NCI-H510A (cell line): Measurements from ENCODE around the gene MPI.
"Not testable (repeated sequence)": the region's sequence is repeated elsewhere in the genome, so short reads cannot be mapped to it uniquely, and the experiment has no call there.

Experiments
- DNase-seq: peaks from one replicate; lab custom pipeline; 2025; lab: John Stamatoyannopoulos, UW

MPI gene

GRCh38 chr15:74892931-74893330, 3.1 kb downstream of the MPI start:
- DNase-seq: no peak

- DNase-seq: no peak
These were observed 3.8 kb downstream of the MPI start for GRCh38 chr15:74893627-74894026.

- DNase-seq: not testable (repeated sequence)
These were observed 4.5 kb downstream of the MPI start for GRCh38 chr15:74894383-74894782.

GRCh38 chr15:74895830-74896229, 6.0 kb downstream of the MPI start:
- DNase-seq: no peak

GRCh38 chr15:74896316-74896715, 6.5 kb downstream of the MPI start:
- DNase-seq: no peak

GRCh38 chr15:74897300-74897701, 7.5 kb downstream of the MPI start:
- no peak for DNase-seq

DNA sequence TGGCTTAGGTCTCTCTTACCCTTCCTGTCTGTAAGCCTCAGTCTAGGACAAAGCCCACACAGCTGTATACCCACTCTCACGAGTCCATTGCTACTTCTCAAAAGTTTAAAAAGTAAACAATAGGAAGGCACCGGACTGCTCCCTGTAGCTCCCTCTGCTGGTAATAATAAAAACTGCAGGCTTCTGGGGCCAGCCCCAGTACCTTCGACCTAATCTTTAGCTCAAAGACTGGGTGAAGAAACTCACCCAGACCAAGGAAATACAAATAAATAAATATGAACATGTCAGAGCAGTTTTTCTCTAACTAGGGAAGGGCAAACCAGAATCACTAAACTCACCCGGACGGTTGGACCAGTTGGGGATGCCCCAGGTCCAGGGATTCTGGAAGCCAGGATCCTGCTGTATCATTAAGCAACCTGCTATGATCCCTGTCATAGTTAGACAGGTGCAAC, 11.8 kb downstream of the MPI start:
- no peak for DNase-seq

DNA sequence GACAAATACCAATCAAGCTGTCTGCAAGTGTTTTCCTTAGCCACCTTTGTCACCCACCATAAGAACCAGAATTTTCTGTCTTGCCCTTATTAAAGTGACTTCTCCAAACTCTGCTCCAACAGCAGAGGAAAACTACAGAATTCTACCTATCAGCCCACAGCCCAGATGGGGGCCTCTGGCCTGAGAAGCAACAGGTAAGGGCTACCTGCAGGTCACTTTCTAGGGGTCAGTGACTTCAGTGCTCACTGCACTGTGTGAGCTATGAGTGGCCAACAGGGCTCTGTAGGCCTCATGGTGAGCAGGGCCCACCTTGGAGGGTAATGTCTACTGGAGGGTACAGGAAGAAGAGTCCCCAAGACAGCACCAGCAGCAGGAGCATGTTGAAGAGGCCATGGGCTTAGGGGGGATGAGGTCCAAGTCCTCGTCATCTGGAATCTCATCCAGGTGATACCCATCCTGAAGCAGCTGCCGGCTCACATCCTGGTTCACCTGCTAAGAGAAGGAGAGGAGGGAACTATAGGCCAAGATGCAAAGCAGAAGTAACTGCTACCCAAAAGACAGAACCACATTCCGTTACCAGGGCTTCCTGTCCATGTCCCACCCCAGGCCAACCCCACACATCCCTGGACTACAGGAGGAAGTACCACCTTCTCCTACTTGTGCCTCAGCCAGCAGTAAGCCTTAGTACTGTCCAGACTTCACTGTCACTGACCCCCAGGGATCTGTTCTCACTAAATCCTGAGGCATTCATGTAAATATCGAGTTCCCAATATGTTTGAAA, 12.6 kb downstream of the MPI start:
- DNase-seq: no peak

- DNase-seq: no peak
These were observed 13.8 kb downstream of the MPI start for GRCh38 chr15:74903676-74904075.

GRCh38 chr15:74904190-74904805, 14.5 kb downstream of the MPI start:
- no peak for DNase-seq

- no peak for DNase-seq
These were observed 16.2 kb downstream of the MPI start for GRCh38 chr15:74906067-74906449.

DNA sequence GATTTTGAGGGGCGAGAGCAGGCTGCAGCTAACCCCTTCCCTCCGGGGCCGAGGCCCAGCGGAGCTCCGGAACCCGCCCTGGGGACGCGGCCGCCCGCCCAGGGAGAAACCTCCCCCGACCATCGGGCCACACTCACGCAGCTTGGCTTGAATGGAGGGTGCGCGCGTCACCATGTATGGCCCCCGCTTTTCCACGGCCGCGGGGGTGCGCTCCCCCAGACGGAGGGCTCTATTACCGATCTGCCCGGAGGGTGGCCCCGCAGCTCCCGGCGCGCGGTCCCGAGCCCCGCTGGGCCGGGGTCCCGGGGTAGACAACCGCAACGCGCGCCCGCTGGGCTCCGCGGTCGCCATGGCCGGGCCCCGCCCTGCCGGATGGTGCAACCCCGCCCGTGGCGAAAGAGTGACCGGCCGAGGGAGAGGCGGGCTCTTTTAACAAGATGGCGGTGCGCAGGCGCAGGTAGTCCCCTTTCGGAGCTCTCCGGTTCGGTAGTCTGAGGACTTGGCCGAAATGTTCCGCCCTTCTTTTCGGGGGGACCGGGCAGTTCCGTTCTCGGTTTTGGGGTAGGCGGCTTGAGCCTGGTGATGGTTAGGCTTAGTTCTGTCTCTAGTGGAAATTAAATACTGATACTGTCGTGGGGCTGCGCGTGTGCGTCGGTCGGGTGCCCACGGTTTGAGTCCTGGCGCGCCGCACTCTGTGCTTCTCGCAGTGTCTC, 16.8 kb downstream of the MPI start, which contains the start of gene FAM219B:
Gene FAM219B (minus strand): TSS at position 402 of the 713 bp plus-strand sequence. CDS start 51 bp downstream, at position 351.
- peak; percentile 62 for DNase-seq

- no peak for DNase-seq
These were observed 17.5 kb downstream of the MPI start for GRCh38 chr15:74907163-74907870.

DNA sequence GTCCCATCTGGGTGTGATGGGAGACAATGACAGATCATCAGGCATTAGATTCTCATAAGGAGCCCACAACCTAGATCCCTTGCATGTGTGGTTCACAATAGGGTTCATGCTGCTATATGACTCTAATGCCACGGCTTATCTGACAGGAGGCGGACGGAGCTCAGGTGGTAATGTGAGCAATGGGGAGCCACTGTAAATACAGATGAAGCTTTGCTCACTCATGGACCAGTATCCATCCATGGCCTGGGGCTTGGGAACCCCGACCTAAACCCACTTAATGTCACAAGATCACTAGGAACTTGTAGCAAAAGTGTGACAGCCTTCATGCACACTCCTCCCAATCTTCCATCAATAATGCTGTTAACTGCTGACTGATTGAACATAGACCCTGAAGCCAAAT, 18.8 kb downstream of the MPI start:
- no peak for DNase-seq

GRCh38 chr15:74913041-74913440, 23.2 kb downstream of the MPI start:
- DNase-seq: no peak

DNA sequence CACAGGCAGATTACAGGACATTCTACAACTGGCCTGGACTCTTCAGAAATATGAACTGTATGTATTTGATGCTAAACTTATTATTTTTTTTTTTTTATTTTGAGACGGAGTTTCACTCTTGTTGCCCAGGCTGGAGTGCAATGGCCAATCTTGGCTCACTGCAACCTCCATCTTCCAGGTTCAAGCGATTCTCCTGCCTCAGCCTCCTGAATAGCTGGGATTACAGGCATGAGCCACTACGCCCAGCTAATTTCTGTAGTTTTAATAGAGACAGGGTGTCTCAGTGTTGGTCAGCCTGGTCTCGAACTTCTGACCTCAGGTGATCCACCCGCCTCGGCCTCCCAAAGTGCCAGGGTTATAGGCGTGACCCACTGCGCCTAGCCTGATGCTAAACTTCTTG, 24.0 kb downstream of the MPI start:
- DNase-seq: not testable (repeated sequence)

DNA sequence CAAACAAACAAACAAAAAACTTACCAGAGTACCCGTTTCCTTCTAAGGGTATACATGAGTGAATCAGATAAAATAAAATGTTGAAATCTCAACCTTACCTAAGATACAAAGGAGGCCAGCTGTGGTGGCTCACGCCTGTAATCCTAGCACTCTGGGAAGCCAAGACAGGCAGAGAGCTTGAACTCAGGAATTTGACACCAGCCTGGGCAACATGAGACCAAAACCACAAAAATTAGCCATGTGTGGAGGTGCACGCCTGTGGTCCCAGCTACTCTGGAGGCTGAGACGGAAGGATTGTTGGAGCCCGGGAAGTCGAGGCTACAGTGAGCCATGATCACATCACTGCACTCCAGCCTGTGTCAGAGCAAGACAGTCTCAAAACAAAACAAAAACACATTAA, 27.8 kb downstream of the MPI start:
- no peak for DNase-seq

DNA sequence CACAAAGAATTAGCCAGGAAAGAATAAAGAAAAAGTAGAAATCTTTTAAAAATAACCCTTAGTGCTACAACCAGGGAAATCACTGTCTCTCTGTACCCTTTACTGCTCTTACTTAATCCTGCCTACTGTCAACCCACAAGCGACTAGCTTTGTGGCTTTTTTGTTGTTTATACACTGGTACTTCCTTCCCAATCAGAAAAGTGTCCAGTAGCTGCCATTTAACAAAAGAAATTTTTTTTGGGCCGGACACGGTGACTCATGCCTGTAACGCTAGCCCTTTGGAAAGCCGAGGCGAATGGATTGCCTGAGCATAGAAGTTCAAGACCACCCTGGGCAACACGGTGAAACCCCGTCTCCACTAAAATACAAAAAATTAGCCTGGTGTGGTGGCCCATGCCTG, 30.6 kb downstream of the MPI start:
- no peak for DNase-seq

DNA sequence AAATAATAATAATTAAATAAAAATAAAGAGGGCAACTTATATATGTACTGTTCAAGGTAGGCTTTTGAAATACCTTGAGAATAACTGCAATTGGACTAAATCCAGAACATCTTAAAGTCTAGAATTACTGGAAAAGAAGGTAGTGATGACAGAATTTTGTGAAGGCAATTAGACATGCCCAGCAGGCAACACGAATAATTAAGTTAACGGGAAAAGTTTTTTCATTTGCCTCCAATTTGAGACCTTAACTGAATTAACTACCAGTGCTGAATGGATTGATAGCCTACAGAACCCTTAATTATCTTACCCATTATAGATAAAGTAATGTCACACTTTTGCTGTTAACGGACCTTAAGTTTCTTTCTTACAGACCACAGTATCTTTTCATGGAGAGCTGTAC, 34.7 kb downstream of the MPI start:
- no peak for DNase-seq

- no peak for DNase-seq
These were observed 38.9 kb downstream of the MPI start for GRCh38 chr15:74928771-74929198.

DNA sequence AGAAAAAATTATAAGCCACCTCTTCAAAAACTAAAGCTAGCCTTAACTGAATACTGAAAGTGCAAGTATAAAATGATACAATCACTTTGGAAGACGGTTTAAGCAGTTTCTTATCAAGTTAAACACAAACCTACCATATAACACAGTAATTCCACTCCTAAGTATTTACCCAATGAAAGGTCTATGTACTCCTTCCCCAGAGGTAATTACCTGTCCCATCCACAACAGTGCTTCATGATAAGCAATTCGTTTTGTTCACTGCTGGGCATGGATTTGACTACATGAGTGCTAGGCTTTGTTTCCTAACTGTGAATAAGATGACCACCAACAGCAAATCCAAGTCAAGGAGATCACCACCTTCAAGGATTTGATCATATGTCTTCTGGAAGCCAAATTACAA, 43.7 kb downstream of the MPI start:
- DNase-seq: no peak

DNA sequence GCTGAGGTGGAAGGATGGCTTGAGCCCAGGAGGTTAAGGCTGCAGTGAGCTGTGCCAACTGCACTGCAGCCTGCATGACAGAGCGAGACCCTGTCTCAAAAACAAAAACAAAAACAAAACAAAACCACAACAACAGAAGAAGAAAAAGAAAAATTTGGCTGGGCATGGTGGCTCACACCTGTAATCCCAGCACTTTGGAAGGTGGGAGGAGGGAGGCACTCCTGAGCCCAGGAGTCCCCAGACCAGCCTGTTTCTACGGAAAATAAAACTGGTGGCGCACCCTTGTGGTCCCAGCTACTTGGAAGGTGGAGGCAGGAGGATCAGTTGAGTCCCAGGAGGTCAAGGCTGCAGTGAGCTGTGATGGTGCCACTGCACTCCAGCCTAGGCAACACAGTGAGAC, 45.4 kb downstream of the MPI start:
- not testable (repeated sequence) for DNase-seq
